ENCODE results near the gene GPX6.
"Not testable (repeated sequence)": the region's sequence is repeated elsewhere in the genome, so short reads cannot be mapped to it uniquely, and the experiment has no call there.

Gene GPX6

GRCh38 chr6:28525496-28526039 lies 10.0 kb upstream of the GPX6 start, which contains the start of gene GPX5:
GPX5 (plus strand) TSS chr6:28525881; CDS start chr6:28526014, 133 bp downstream.
- no peak for DNase-seq (ENCODE audit: low spot score)

GRCh38 chr6:28523241-28523622 lies 7.6 kb upstream of the GPX6 start:
- DNase-seq (ENCODE audit: low spot score), result no peak

GRCh38 chr6:28522594-28523240 lies 7.1 kb upstream of the GPX6 start:
- no peak for DNase-seq (ENCODE audit: low spot score)

- no peak for DNase-seq (ENCODE audit: low spot score)
These were observed 2.4 kb upstream of the GPX6 start for GRCh38 chr6:28517964-28518363.

- not testable (repeated sequence) for DNase-seq (ENCODE audit: low spot score)
These were observed 3.2 kb downstream of the GPX6 start for GRCh38 chr6:28512387-28512786.

GRCh38 chr6:28511628-28512300 lies 3.8 kb downstream of the GPX6 start:
- DNase-seq (ENCODE audit: low spot score), result no peak

- DNase-seq (ENCODE audit: low spot score), result no peak
These were observed 8.7 kb downstream of the GPX6 start for GRCh38 chr6:28506807-28507475.

GRCh38 chr6:28505733-28506132 lies 9.9 kb downstream of the GPX6 start:
- no peak for DNase-seq (ENCODE audit: low spot score)

- not testable (repeated sequence) for DNase-seq (ENCODE audit: low spot score)
These were observed 12.8 kb downstream of the GPX6 start for GRCh38 chr6:28502709-28503305.

GRCh38 chr6:28502136-28502535 lies 13.5 kb downstream of the GPX6 start:
- not testable (repeated sequence) for DNase-seq (ENCODE audit: low spot score)

- DNase-seq (ENCODE audit: low spot score), result no peak
These were observed 14.3 kb downstream of the GPX6 start for GRCh38 chr6:28501259-28501658.

GRCh38 chr6:28497893-28498292 lies 17.7 kb downstream of the GPX6 start:
- DNase-seq (ENCODE audit: low spot score), result no peak

GRCh38 chr6:28497306-28497705 lies 18.3 kb downstream of the GPX6 start:
- no peak for DNase-seq (ENCODE audit: low spot score)

- DNase-seq (ENCODE audit: low spot score), result no peak
These were observed 19.4 kb downstream of the GPX6 start for GRCh38 chr6:28496099-28496779.

- no peak for DNase-seq (ENCODE audit: low spot score)
These were observed 23.6 kb downstream of the GPX6 start for GRCh38 chr6:28491984-28492317.

GRCh38 chr6:28490205-28490890 lies 25.2 kb downstream of the GPX6 start:
- no peak for DNase-seq (ENCODE audit: low spot score)

GRCh38 chr6:28489366-28490204 lies 26.0 kb downstream of the GPX6 start:
- peak; percentile 9 for DNase-seq (ENCODE audit: low spot score)

GRCh38 chr6:28488916-28489365 lies 26.7 kb downstream of the GPX6 start:
- peak; percentile 46 for DNase-seq (ENCODE audit: low spot score)

GRCh38 chr6:28486988-28487742 lies 28.4 kb downstream of the GPX6 start:
- DNase-seq (ENCODE audit: low spot score), result no peak

GRCh38 chr6:28486533-28486932 lies 29.1 kb downstream of the GPX6 start:
- no peak for DNase-seq (ENCODE audit: low spot score)
